Ovary (tissue), 3 donors: ENCODE results near the gene PTP4A1.

Source experiments
- EP300 ChIP-seq: sonication (generic); formaldehyde crosslinking; IDR thresholded peaks from one replicate; pipeline ENCODE4 v1.6.1; 2017; ENCODE audit warnings: antibody characterized with exemption
- POLR2A ChIP-seq: fragments of 450-650 bp; IDR thresholded peaks from one replicate; pipeline ENCODE4 v1.6.1; 2017; ENCODE audit warnings: antibody characterized with exemption, mild to moderate bottlenecking, moderate library complexity
- TF ChIP-seq, protein P1 (sequence below), 3 donors: fragments of 450-650 bp in 2 of 3; fragments of 200-600 bp in 1 of 3; IDR thresholded peaks; one replicate each; pipeline versions ENCODE4 v1.5.1 to v1.8.0; 2016 to 2022; ENCODE audit warnings: antibody characterized with exemption in 3 of 3, mild to moderate bottlenecking in 1 of 3
- donor health status: DM: no; HTN: no; CAD: no.

- TF ChIP-seq, protein P1, sequence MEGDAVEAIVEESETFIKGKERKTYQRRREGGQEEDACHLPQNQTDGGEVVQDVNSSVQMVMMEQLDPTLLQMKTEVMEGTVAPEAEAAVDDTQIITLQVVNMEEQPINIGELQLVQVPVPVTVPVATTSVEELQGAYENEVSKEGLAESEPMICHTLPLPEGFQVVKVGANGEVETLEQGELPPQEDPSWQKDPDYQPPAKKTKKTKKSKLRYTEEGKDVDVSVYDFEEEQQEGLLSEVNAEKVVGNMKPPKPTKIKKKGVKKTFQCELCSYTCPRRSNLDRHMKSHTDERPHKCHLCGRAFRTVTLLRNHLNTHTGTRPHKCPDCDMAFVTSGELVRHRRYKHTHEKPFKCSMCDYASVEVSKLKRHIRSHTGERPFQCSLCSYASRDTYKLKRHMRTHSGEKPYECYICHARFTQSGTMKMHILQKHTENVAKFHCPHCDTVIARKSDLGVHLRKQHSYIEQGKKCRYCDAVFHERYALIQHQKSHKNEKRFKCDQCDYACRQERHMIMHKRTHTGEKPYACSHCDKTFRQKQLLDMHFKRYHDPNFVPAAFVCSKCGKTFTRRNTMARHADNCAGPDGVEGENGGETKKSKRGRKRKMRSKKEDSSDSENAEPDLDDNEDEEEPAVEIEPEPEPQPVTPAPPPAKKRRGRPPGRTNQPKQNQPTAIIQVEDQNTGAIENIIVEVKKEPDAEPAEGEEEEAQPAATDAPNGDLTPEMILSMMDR (IDR thresholded peaks at IDR 0.05): no peak
- TF ChIP-seq POLR2A (no peak), EP300 (no peak)
These were observed 19.1 kb upstream of the PTP4A1 start for GRCh38 chr6:63553208-63553607.
